Parathyroid adenoma (tissue), 2 donors: ENCODE results near the gene ERBIN.
"Not testable (repeated sequence)": the region's sequence is repeated elsewhere in the genome, so short reads cannot be mapped to it uniquely, and the experiment has no call there.

ENCODE experiments used
- H2AFZ ChIP-seq: fragments of 300-600 bp; sonication (generic); one replicate; pipeline ENCODE4 v1.7.0; 2017; ENCODE audit warnings: antibody characterized with exemption, mild to moderate bottlenecking
- H3K27ac ChIP-seq: fragments of 300-600 bp; sonication (generic); one replicate; pipeline ENCODE4 v1.7.0; 2017
- H3K27me3 ChIP-seq: fragments of 300-600 bp; sonication (generic); one replicate; pipeline ENCODE4 v1.7.0; 2017; ENCODE audit warnings: low read length; ENCODE audit not compliant: control insufficient read depth, insufficient read depth
- H3K36me3 ChIP-seq: fragments of 300-600 bp; sonication (generic); one replicate; pipeline ENCODE4 v1.7.0; 2017; ENCODE audit warnings: low read length; ENCODE audit not compliant: control insufficient read depth, insufficient read depth
- H3K4me1 ChIP-seq: fragments of 300-600 bp; sonication (generic); one replicate; pipeline ENCODE4 v1.7.0; 2017; ENCODE audit warnings: control low read depth
- H3K4me2 ChIP-seq: fragments of 300-600 bp; sonication (generic); one replicate; pipeline ENCODE4 v1.7.0; 2017; ENCODE audit warnings: low read length
- H3K4me3 ChIP-seq: fragments of 300-600 bp; sonication (generic); one replicate; pipeline ENCODE4 v1.7.0; 2017; ENCODE audit warnings: low read depth, low read length
- H3K79me2 ChIP-seq: fragments of 300-600 bp; sonication (generic); one replicate; pipeline ENCODE4 v1.7.0; 2017; ENCODE audit warnings: control low read depth
- H3K9ac ChIP-seq: fragments of 300-600 bp; sonication (generic); one replicate; pipeline ENCODE4 v1.7.0; 2017; ENCODE audit warnings: mild to moderate bottlenecking
- H3K9me3 ChIP-seq: fragments of 300-600 bp; sonication (generic); one replicate; pipeline ENCODE4 v1.7.0; 2017; ENCODE audit warnings: low read length; ENCODE audit not compliant: control insufficient read depth
- TF ChIP-seq, protein P1 (sequence below): fragments of 300-600 bp; sonication (generic); IDR thresholded peaks from one replicate; pipeline ENCODE4 v1.7.0; 2017; ENCODE audit warnings: antibody characterized with exemption, mild to moderate bottlenecking
- donor health status: primary hyperparathyroidism.

ERBIN gene

DNA sequence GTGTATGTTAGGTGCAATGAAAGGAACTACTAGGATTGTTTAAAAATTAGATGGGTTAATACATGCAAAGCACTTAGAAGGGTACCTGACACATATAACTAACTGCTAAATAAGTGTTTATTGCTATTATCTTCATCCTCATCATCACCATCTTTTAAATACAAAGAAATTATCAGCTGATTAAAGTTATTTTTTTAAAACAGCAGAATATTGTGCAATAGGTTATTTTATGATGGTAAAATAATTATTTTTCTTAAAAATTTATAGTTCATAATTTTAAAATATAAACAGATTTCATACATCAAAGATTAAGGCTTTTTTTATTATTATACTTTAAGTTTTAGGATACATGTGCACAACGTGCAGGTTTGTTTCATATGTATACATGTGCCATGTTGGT is 130.9 kb downstream of the ERBIN start:
- Histone ChIP-seq H3K9me3 (no peaks in the 10 kb centered on the region), H3K27ac (no peak overlapping the region), H3K27me3 (no peaks in the 10 kb centered on the region), H3K79me2 (no peaks in the 10 kb centered on the region), H3K4me1 (no peaks in the 10 kb centered on the region), H2AFZ (no peak overlapping the region), H3K4me2 (no peak overlapping the region), H3K36me3 (no peaks in the 10 kb centered on the region), H3K9ac (no peak overlapping the region), H3K4me3 (no peak overlapping the region)
- TF ChIP-seq, protein P1, sequence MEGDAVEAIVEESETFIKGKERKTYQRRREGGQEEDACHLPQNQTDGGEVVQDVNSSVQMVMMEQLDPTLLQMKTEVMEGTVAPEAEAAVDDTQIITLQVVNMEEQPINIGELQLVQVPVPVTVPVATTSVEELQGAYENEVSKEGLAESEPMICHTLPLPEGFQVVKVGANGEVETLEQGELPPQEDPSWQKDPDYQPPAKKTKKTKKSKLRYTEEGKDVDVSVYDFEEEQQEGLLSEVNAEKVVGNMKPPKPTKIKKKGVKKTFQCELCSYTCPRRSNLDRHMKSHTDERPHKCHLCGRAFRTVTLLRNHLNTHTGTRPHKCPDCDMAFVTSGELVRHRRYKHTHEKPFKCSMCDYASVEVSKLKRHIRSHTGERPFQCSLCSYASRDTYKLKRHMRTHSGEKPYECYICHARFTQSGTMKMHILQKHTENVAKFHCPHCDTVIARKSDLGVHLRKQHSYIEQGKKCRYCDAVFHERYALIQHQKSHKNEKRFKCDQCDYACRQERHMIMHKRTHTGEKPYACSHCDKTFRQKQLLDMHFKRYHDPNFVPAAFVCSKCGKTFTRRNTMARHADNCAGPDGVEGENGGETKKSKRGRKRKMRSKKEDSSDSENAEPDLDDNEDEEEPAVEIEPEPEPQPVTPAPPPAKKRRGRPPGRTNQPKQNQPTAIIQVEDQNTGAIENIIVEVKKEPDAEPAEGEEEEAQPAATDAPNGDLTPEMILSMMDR, result no peak

DNA sequence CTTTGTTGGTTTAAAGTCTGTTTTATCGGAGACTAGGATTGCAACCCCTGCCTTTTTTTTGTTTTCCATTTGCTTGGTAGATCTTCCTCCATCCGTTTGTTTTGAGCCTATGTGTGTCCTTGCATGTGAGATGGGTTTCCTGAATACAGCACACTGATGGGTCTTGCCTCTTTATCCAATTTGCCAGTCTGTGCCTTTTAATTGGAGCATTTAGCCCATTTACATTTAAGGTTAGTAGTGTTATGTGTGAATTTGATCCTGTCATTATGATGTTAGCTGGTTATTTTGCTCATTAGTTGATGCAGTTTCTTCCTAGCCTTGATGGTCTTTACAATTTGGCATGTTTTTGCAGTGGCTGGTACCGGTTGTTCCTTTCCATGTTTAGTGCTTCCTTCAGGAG is 134.9 kb downstream of the ERBIN start:
- H3K79me2 ChIP-seq, H2AFZ ChIP-seq, H3K27ac ChIP-seq, H3K9ac ChIP-seq, H3K4me1 ChIP-seq, H3K4me3 ChIP-seq, H3K36me3 ChIP-seq, H3K27me3 ChIP-seq, H3K9me3 ChIP-seq, H3K4me2 ChIP-seq: not testable (repeated sequence)

DNA sequence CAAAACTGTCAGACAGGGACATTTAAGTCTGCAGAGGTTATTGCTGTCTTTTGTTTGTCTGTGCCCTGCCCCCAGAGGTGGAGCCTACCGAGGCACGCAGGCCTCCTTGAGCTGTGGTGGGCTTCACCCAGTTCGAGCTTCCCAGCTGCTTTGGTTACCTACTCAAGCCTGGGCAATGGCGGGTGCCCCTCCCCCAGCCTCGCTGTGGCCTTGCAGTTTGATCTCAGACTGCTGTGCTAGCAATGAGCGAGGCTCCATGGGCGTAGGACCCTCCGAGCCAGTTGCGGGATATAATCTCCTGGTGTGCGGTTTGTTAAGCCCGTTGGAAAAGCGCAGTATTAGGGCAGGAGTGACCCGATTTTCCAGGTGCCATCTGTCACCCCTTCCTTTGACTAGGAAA is 136.7 kb downstream of the ERBIN start:
- H3K4me2 ChIP-seq, H3K9me3 ChIP-seq, H3K27ac ChIP-seq, H3K4me1 ChIP-seq, H3K4me3 ChIP-seq, H3K36me3 ChIP-seq, H2AFZ ChIP-seq, H3K9ac ChIP-seq, H3K27me3 ChIP-seq, H3K79me2 ChIP-seq: not testable (repeated sequence)

DNA sequence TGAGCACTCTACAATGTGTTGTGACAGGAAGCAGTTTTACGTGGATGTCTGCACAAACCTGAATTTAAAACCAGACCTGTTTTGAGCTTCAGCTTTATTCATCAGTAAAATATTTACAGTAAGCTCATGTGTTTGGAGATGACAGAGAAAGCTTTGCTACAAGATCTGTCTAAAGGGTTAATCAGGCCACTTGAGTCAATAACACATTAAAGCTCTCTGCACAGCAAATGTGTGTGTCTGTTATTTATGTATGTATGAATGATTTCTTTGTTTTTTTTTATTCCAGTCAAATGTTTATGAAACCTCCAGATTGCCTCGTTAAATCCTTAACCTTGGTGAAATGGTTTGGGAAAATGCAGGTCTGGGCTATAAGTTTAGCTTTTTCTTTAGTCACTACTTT is 140.5 kb downstream of the ERBIN start:
- no peaks in the 10 kb centered on the region for H3K4me1 ChIP-seq
- TF ChIP-seq, protein P1, result no peak
- H3K9me3 ChIP-seq, result no peaks in the 10 kb centered on the region
- no peak overlapping the region for H3K27ac ChIP-seq
- H3K4me3 ChIP-seq, result no peak overlapping the region
- no peak overlapping the region for H3K9ac ChIP-seq
- H2AFZ ChIP-seq, result no peak overlapping the region
- no peaks in the 10 kb centered on the region for H3K79me2 ChIP-seq
- H3K27me3 ChIP-seq, result no peaks in the 10 kb centered on the region
- no peaks in the 10 kb centered on the region for H3K36me3 ChIP-seq
- no peak overlapping the region for H3K4me2 ChIP-seq

DNA sequence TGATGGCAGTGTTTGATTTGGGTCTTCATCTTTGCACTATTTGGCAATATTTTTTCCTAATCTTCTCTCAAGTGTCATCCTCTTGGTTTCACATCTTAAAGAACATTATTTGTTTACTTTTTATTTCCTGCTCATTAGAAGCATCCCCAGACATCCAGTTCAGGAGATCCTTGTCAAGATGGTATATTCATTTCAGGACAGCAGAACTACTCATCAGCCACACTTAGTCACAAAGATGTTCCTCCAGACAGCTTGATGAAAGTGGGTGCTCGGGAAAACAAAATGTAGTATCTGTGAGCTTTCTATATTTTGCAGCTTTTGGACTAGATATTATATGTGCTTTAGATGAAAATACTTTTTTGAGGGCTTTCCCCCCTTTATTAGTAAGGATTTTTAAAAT is 145.7 kb downstream of the ERBIN start:
- Histone ChIP-seq H3K4me1 (no peaks in the 10 kb centered on the region), H3K27me3 (no peaks in the 10 kb centered on the region), H3K9me3 (no peaks in the 10 kb centered on the region), H2AFZ (no peak overlapping the region), H3K4me2 (no peak overlapping the region), H3K27ac (no peak overlapping the region), H3K79me2 (no peaks in the 10 kb centered on the region), H3K9ac (no peak overlapping the region), H3K4me3 (no peak overlapping the region), H3K36me3 (no peaks in the 10 kb centered on the region)
- TF ChIP-seq, protein P1, result no peak

DNA sequence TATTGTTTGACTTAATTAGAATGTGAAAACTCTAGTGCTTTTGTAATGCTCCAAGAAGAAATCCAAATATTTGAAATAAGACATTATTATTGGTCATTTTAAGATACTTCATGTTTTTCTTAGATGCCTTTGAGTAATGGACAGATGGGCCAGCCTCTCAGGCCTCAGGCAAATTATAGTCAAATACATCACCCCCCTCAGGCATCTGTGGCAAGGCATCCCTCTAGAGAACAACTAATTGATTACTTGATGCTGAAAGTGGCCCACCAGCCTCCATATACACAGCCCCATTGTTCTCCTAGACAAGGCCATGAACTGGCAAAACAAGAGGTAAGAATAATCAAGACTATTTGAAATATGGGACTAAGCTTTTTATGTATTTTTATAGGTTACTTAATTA is 148.5 kb downstream of the ERBIN start:
- Histone ChIP-seq H3K27me3 (no peaks in the 10 kb centered on the region), H3K27ac (no peak overlapping the region), H3K9ac (no peak overlapping the region), H3K4me1 (no peaks in the 10 kb centered on the region), H3K36me3 (no peaks in the 10 kb centered on the region), H3K9me3 (no peaks in the 10 kb centered on the region), H2AFZ (no peak overlapping the region), H3K4me2 (no peak overlapping the region), H3K79me2 (no peaks in the 10 kb centered on the region), H3K4me3 (no peak overlapping the region)
- TF ChIP-seq, protein P1, result no peak
